ENCODE data around the gene WDR27.

DNA sequence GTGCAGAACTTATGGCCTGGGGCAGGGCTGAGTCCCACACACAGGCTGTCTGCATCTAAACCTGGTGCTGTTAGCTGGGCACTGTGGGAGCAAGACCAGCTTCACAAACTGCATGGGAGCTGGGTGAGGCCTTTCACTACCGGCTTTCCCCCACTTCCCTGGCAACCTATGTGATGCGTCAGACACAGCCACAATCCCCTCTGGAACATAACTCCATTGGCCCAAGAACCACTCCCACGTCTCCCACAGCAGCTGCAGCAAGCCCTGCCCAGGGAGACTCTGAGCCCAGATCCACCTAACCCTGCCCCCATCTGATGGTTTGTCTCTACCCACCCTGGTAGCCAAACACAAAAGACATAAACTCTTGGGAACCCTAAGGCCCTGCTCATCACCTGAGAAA is 9.3 kb downstream of the WDR27 start:
- TF ChIP-seq, protein P1, sequence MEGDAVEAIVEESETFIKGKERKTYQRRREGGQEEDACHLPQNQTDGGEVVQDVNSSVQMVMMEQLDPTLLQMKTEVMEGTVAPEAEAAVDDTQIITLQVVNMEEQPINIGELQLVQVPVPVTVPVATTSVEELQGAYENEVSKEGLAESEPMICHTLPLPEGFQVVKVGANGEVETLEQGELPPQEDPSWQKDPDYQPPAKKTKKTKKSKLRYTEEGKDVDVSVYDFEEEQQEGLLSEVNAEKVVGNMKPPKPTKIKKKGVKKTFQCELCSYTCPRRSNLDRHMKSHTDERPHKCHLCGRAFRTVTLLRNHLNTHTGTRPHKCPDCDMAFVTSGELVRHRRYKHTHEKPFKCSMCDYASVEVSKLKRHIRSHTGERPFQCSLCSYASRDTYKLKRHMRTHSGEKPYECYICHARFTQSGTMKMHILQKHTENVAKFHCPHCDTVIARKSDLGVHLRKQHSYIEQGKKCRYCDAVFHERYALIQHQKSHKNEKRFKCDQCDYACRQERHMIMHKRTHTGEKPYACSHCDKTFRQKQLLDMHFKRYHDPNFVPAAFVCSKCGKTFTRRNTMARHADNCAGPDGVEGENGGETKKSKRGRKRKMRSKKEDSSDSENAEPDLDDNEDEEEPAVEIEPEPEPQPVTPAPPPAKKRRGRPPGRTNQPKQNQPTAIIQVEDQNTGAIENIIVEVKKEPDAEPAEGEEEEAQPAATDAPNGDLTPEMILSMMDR (IDR thresholded peaks at IDR 0.05 in 4 of 5, conservative IDR thresholded peaks at IDR 0.05 in 1 of 5), result no peak
- TF ChIP-seq POLR2A (IDR thresholded peaks at IDR 0.05), result no peak

Data from gastrocnemius medialis (tissue), 4 donors.